HPDE6-E6E7 (cell line): ENCODE measurements around the gene OR10AD1.

Source experiments
- DNase-seq: peaks from one replicate; pipeline ENCODE4 v3.0.0; 2011; ENCODE audit warnings: missing footprints; ENCODE audit errors: extremely low spot score

OR10AD1 gene

DNA sequence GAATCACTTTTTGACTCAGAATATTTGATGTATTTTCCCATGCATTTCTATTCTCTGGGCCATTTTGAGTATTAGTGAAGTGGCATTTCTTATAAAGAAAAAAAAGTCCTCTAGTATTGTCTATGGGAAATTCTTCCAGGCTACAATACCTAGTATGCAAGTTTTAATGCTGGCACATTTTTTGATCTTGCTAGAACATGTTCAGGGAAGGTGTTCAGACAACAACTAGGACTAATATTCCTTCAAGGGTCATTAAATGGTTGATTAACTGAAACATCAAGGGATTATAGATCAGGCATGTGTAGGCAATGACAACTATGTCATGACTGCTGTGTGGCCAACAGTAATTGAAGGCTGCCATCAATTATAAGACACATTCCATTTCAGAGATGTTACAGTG lies 12.0 kb downstream of the OR10AD1 start:
- no peak for DNase-seq

DNA sequence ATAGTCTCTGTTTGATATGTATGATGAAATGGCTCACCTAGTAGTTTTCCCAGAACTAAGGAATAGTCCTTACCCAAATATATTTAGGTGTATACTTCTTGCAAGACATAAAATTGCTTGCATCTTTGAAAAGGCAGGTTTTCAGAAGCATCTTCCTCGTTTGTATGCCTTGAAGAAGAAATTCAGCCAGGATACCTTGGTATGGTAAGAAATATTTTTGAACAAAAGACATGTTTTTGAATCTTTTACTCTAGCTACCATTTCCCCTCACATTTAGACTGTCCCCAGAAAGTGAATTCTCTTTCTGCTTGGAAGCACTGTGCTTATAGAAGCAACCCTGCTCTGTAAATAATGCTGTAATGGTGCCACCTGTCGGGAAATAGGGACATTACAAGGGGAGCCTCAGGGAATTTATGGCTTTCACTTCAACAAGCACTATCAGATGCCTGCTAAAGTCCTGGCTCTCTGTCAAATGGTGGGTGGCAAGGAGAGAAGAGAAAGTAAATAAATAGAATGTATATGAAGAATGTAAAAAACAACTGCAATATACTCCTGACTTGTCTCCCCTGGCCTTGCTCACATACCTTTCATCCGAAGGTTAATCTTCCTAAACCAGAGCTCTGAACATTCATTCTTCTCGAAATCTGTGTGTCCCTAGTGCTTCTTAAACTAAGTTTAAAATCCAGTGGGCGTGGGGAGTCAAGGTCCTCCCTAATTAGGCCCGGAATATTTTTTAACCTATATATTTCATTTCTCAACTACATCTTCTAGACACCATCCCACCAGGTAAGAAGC lies 13.6 kb downstream of the OR10AD1 start:
- DNase-seq: peak; percentile 33

DNA sequence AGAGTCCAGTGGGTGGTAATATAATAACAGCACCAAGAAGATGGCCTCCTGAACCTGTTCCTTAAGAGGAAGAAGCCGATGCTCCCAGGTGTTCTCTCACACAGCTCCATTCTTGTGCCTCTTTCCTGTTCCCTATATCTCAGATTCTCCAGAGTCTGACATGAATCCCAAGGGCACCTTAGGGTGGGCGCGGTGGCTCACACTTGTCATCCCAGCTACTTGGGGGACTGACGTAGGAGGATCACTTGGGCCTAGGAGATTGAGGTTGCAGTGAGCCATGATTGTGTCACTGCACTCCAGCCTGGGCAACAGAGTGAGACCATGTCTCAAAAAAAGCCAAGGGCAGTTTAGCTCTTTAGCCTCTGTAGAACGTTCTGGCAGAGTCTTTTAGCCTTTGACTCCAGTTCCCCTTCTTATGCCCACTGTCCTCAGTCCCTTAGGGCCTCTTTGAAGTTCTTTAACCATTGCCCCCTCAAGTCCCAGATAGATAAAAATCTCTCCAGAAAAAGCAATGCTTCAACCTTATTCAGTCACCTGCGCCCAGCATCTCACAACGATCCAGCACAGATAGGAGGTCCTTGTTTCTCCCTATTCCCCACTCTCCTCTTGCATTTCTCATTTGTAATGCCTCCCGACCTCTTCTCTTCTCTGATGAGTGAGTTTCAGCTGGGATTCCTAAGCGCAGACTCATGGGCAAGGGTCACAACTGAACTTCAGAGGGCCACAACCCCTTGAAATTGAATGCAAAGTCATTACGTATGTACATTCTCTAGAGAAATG lies 15.0 kb downstream of the OR10AD1 start:
- DNase-seq: no peak

DNA sequence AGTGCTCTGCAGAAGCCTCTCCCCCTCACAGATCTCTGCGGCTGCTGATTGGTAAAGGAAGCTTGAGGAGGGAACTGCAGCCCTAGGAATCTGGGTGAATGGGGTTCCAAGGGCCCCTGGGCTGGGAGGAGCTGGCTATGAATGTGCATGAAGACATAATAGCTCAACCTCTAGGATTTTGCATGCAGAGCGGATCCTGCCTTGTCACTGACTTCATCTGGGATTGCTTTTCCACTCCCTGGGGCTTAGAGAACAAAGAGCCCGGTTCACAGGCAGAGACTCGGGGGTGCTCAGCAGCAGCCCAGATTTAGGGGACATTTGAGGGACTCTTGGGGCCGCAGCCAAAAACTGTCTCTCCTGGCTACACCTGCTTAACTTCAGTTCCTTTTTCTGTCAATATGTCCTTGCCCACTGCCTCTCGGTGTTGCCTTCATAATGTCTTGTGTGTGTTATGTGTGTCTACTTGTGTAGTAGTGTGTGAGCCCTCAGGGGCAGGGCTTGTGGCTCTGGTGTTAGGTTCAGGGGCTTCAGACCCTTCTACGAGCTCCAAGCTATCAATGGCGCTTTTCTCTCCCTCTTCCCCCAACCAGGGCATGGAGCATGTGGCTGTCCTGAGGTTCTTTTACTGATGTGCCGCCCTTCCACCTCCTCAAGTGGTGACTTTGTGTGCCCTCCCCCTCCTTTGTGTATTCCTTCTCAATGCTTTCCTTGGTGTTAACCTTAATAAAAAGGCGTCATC lies 17.7 kb downstream of the OR10AD1 start:
- no peak for DNase-seq

DNA sequence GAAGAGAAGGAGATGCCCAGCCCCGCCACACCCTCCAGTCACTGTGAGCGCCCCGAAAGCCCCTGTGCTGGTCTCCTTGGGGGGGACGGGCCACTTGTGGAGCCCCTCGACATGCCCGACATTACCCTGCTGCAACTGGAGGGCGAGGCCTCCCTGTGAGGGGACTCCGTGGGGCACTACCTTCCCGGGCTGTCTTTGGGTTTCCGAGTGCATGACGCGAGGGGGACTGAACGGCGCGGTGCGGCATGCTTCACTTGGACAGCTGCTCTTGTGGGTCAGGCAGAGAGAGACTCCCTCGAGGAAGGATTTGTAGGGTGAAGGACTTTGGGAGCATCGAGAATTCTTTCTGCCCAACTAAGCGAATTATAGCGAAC lies 18.6 kb downstream of the OR10AD1 start:
- no peak for DNase-seq

DNA sequence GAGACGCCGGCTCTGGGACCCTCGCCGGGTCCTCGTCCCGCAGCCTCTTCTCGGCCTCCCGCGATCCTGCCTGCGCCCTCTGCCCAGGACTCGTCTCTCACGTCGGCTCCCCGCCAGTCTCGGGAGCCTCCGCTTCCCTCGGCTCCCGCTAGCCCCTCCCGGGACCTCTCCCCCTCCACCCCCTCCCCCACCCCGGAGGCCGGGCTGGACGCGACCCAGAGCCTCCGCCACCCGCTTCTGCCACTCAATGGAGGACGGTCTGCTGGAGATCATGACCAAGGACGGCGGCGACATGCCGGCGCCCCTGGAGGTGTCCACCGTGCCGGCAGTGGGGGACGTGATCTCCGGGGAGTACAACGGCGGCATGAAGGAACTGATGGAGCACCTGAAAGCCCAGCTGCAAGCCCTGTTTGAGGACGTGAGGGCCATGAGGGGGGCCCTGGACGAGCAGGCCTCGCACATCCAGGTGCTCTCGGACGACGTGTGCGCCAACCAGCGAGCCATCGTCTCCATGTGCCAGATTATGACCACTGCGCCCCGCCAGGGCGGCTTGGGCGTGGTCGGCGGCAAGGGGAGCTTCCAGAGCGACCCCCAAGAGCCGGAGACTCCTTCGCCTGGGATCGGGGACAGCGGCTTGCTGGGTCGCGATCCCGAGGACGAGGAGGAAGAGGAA lies 19.1 kb downstream of the OR10AD1 start:
- no peak for DNase-seq

DNA sequence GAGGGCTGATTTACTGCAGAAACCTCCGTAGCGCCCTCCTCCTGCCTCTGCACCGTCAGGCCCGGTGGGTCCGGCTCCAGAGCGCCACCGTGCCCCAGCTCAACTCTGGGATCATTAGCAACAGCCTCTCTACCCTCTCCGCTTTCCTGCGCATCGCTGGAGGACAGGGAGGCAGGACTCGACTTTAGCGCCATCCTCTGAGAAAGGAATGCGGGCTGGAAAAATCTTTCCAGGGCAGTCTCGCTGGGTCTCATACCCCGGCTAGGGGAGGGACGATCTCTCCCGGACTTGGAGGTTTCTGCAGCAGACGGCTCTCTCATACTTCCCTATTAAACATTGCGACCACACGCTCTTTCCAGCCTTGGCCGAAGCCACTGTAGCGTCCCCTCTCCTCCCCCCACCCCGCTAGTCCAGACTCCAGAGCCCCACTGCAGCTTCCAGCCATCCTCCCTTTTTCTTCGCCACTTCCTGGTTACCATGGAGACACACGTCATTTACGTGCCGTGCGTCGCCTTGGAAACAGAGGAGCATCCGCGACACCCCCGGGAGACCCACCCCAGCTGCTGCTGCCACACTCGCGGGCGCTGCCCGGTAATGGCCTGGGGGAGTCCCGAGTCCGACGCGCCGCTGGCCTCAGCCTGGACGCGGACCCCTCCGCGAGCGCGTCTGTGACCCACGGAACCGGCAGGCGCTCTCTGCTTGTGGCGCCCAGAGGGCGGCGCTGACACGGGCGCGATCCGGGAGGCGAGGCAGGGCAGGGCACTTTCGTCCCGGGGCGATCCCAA lies 19.8 kb downstream of the OR10AD1 start, which contains the start of gene CCDC184:
CCDC184 (plus strand) TSS at position 554 of the 785 bp plus-strand sequence. CDS start 479 bp downstream, outside the sequence.
- no peak for DNase-seq

DNA sequence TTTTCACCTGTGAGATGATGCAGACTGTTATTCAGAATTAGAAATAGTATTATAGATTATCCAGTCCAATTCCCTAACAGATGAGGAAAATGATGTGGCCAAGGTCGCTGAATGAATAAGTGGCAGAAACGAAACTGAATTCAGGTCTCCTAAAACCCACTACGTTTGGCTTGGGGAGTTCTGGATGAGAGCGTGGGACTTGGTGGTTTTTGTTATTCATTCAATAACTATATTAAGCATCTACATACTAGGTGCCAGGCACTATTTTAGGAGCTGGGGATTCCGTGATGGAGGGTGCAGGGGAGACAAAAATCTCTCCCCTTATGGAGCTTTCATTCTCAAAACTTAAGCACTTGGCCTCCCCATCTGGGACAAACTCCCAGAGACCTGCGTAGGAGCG lies 20.5 kb downstream of the OR10AD1 start:
- DNase-seq: no peak

DNA sequence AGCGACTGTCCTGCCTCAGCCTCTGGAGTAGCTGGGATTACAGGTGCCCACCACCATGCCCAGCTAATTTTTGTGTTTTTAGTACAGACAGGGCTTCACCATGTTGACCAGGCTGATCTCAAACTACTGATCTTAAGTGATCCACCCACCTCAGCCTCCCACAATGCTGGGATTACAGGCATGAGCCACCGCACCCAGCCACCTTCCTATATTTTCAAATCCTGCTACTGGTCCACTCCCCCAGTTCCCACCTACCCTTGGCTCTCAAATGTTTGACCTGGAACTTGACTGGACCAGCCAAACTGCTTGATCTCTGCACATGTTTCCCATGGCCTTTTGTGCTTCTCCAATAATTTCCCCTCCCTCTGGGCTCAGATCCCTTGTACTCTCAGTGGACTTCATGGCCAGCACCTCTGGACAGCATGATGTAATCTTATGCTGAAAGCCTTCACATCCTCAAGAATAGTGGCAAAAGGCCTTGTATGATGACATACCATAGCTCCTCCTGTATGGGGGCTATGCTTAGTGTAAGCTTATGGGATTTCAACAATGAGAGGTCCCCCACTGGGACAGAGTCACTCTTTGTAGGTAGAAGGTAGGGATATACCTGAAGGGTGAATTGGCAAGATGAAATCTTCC lies 22.1 kb downstream of the OR10AD1 start:
- DNase-seq: no peak

DNA sequence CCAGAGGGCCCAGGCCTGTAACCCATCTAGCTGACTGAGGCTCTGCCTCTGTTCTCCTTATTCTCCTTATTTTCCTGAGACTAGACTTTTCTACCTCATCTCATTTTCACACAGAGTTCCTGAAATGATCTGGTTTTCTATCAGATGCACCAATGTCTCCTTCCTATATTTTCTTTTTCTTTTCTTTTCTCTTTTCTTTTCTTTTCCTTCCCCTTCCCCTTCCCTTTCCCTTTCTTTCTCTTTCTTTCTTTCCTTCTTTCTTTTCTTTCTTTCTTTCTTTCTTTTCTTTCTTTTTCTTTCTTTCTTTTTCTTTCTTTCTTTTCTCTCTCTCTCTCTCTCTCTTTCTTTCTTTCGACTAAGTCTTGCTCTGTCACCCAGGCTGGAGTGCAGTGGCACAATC lies 22.7 kb downstream of the OR10AD1 start:
- DNase-seq: no peak

DNA sequence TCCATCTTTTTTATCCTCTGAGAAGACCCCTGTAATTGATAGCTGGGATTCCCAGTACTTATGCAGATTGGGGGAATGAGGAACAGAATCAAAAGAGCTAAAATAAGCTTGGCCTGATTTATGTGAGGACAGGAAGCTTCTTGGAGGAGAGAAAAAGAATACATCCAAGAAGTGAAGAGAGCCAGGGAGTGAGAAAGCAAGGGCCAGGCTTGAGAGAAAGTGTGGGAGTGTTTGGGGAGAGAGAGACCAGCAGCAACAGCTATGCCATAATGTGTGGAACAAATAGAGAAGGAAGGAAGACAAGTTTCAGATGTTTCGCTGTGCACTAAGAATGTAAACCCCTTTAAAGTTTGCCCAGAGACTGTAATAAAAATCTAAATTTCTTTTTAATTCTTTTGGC lies 23.6 kb downstream of the OR10AD1 start:
- DNase-seq: no peak

DNA sequence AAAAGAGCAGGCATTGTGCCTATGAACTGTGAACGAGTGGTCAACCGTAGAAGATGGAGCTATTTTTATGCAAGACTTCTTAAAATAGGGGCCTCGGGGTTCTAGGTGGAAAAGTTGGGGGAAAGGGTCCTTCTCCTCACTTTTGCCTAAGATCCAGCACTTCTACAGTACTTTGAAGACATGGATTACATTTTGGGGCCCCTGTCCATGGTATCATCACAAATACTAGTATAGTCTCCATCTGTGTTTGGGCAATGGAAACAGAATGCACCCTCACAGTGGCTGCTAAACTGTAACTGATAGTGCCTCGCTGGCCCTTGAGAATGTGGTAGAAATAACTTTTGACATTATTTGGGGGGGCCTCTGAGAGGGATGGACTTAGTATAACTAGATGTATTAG lies 25.1 kb downstream of the OR10AD1 start:
- no peak for DNase-seq

DNA sequence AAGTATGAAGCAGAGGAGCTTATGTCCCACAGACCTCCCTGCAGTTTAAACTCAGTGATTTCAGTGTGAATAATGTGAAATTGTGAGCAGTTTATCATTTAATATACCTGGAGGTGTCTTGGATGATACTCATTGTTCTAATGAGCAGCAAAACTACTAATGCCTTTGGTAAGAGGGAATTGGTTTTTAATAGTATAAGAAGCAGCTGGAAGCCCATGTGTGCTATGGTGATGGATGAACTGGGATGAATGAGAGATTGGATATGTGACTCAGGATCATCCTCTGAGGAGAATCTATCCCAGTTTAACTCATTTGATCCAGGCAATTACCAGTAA lies 26.7 kb downstream of the OR10AD1 start:
- no peak for DNase-seq

DNA sequence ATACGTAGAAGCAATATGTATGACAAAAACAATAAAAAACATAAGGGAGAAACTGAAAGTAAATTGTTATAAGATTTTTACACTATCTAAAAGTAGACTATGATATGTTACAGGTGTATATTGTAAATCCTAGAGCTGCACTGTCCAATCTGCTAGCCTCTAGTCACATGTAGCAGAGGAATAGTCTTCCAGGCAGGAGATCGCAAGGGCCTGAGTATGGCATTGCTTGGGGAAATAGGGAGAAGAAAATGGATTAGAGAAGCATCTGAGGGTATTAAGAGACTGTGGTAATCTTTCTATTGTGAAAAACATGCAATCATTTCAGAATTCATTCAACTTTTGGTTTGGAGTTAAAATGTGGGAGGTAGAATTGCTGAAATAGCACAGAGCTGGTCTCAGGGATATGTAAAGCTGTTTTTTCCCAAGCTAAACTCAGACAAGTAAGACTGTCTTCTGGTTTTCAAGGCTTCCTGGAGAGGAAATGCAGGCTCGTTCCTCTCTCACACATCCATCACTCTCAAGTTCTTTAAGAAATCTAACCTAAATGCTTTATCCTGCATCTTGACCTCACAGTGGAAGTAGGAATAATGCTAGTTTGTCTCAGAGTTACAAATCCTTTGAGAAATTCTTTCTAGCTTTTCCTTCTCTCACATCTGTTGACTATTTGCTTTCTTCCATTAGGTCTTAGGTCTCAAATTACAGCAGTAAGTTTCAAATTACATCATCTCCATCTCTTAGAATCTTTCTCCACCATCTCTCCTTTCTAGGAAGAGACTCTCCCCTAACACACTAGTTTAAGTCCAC lies 27.3 kb downstream of the OR10AD1 start:
- no peak for DNase-seq

DNA sequence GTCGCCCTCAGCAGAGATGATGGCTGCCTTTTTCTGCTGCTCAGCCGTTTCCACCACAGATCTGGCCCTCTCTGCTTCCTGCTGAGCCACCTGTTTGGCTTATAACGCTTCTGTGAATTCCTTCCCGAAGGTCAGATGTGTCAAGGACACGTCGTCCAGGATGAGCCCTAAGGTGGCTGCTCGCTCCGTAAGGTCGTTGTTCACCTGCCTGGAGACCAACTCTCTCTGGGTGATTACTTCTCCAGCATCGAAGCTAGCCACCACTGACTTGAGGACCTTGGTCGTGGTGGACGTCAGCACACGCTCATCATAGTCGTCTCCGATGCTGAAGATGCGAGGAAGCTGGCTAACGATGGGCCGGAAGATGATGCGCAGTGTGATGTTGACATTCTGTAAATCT lies 34.1 kb downstream of the OR10AD1 start:
- no peak for DNase-seq

DNA sequence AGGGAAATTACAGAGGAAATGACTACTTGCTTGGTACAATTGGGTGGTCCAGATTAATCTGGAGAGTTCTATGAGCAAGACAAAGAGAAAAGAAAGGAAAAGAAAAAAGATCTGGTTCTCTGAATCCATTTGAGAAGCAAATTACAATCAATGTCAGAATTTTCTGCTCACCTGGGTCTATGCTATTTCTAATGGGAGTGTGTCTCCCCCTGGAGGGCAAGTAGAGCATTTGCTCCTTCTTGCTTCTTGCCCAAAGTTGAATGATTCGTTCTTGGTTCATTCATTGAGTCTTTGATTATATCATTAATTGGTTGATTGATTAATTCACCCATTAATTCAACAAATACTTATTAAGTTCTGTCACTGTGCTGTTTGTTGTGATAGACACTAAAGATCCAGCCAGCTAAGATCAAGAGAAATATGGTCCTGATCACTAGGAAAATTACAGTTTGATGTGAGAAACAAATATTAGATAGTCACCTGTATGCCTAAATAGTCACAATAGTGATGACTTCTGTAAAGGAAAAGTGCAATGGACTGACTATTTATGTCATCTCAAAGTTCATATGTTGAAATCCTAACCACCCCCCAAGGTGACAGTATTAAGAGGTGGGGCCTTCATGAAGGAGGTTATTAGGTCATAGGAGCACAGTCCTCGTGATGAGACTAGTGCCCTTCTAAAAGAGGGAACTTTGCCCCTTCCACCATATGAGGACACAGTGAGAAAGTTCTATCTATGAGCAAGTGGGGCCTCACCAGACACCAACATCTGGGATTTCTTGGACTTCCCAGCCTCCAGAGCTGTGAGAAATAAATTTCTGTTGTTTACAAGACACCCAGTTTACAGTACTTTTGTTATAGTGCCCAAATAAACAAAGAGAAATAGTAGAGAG lies 37.8 kb downstream of the OR10AD1 start:
- DNase-seq: peak; percentile 46

DNA sequence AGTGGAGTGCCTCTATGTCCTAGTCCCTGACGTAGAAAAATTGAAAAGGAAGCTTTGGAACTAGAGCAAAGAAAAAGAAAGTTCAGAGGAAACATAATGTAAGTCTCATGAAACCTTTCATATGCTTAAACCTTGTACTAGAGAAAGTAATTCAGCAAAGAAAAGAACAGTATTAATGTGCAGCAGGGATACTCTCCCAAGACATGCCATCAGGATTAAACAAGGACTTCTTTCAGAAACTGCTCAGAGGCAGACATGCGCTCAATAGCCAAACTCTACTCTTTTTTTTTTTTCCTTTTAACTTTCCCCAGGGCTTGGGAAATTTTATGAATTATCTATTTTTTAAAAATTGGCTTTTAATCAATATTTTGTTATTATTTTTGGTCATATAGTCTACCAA lies 38.6 kb downstream of the OR10AD1 start:
- DNase-seq: no peak

DNA sequence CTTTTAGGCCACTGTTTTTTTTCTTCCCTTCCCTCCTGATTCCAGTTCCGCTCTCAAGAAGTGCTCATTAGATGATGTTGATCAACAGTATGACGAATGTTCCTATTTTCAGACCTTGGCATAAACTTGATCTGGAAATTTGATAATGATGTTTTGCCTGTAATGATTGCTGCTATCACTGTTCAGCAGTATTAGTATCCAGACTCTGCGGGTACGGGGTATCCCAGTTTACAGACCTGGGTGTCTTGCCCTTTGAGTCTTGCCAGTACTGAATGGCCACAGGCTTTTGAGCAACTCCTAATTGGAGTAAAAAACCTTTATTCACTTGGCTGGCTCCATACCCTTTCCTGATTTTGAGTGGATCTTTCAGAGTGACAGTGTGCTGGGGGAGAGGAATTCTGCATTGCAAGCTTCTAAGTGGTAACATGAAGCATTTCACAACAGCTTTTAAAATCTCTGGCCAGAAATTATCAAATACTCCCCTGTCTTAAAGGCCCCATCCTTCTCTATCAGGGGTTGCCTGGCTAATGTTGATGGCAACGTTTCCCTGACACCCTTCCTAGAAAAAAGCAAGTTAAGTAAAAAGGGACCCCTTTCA lies 39.8 kb downstream of the OR10AD1 start:
- DNase-seq: no peak
